Transverse colon (tissue), 3 donors: Measurements from ENCODE around the gene ALDH9A1.

Experiments
- POLR2A ChIP-seq: fragments of 450-650 bp; IDR thresholded peaks from one replicate; pipeline ENCODE4 v1.6.1; 2016; ENCODE audit warnings: antibody characterized with exemption, mild to moderate bottlenecking, moderate library complexity
- TF ChIP-seq, protein P1 (sequence below), 5 experiments: fragments of 200-600 bp in 3 of 5; fragments of 450-650 bp in 2 of 5; sonication (generic) in 3 of 5; IDR thresholded peaks; 1 replicate in 2 of 5; 2 replicates in 3 of 5; pipeline ENCODE4 v1.5.1; 2016 to 2017; ENCODE audit warnings: antibody characterized with exemption in 5 of 5, inconsistent platforms in 3 of 5, mild to moderate bottlenecking in 2 of 5, moderate library complexity in 1 of 5

DNA sequence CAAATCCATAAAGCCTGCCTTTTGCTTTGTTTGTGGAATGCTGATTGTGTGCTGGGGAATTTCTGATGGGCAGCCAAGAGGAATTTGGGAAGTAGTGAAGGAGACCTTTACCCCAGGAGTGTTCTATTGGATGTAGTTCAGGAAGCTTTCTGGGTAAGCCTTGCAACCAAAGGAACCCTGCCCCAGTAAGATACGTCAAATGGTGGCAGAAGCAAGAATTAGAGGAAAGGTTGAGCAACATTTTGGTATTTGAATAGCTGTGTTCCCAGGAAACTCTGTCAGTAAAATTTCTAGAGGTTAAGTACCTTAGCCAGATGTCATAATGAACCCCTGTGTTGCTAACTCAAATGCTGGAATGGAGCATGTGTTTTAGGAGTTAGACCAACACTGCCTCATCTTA is 60.9 kb downstream of the ALDH9A1 start:
- TF ChIP-seq POLR2A = no peak
- TF ChIP-seq, protein P1, sequence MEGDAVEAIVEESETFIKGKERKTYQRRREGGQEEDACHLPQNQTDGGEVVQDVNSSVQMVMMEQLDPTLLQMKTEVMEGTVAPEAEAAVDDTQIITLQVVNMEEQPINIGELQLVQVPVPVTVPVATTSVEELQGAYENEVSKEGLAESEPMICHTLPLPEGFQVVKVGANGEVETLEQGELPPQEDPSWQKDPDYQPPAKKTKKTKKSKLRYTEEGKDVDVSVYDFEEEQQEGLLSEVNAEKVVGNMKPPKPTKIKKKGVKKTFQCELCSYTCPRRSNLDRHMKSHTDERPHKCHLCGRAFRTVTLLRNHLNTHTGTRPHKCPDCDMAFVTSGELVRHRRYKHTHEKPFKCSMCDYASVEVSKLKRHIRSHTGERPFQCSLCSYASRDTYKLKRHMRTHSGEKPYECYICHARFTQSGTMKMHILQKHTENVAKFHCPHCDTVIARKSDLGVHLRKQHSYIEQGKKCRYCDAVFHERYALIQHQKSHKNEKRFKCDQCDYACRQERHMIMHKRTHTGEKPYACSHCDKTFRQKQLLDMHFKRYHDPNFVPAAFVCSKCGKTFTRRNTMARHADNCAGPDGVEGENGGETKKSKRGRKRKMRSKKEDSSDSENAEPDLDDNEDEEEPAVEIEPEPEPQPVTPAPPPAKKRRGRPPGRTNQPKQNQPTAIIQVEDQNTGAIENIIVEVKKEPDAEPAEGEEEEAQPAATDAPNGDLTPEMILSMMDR (IDR thresholded peaks at IDR 0.05) = no peak
